GM12878 (cell line): ENCODE measurements around the gene TRPC1. TPM values are rescaled to one million over a fixed set of nuclear protein-coding genes. Genes with fewer than 3 reads are reported as not detected.
"Not testable (repeated sequence)": the region's sequence is repeated elsewhere in the genome, so short reads cannot be mapped to it uniquely, and the experiment has no call there.

Experiments used
- ATAC-seq: fragments of 200-7000 bp; cut with Tn5 transposase; 3 replicates; pipeline ENCODE4 v1.9.1; 2020; ENCODE audit warnings: mild to moderate bottlenecking, moderate library complexity
- BruUV-seq: library from RNA; stranded (reverse); fragments of 400-500 nt; replicated peaks from 2 replicates; lab custom pipeline; 2021; lab: Mats Ljungman, UMichigan
- CTCF ChIA-PET: fragments of 300-600 bp; sonication (Branson Sonifier 250); formaldehyde crosslinking; extraction: SDS; loops from one replicate; lab custom pipeline; 2021; ENCODE audit warnings: inconsistent platforms; lab: Yijun Ruan, JAX
- POLR2A ChIA-PET: fragments of 350-600 bp; formaldehyde crosslinking; extraction: SDS; loops from one replicate; lab custom pipeline; 2021; ENCODE audit warnings: inconsistent platforms; lab: Charles Lee
- RAD21 ChIA-PET: fragments of 300-600 bp; sonication (Branson Sonifier 250); formaldehyde crosslinking; loops from one replicate; lab custom pipeline; 2023; ENCODE audit warnings: antibody characterized with exemption; ENCODE audit not compliant: unreplicated experiment; lab: Charles Lee
- SMC1A ChIA-PET: fragments of 300-600 bp; sonication (Branson Sonifier 250); formaldehyde crosslinking; loops from one replicate; lab custom pipeline; 2023; ENCODE audit not compliant: unreplicated experiment, uncharacterized antibody; lab: Charles Lee
- DNase-seq: peaks from one replicate; pipeline ENCODE4 v3.0.0-alpha.2; 2011; ENCODE audit warnings: low read depth, low spot score
- FAIRE-seq: peaks from 3 replicates; lab custom pipeline; 2011; peaks lifted over from hg19 to GRCh38; lab: Jason Lieb, UNC
- H2AFZ ChIP-seq: 2 replicates; pipeline ENCODE4 v1.6.0; 2011; ENCODE audit warnings: low read depth, low read length, control low read depth; ENCODE audit not compliant: control insufficient read depth
- H3K27ac ChIP-seq: 2 replicates; pipeline ENCODE4 v1.5.1; 2011; ENCODE audit warnings: control low read depth; ENCODE audit not compliant: control insufficient read depth, insufficient read depth
- H3K27me3 ChIP-seq, 2 experiments: replicated peaks in 1 of 2; 2 replicates each; pipeline versions ENCODE4 v1.6.0 to v1.6.1; 2011; ENCODE audit warnings: low read length in 1 of 2; ENCODE audit not compliant: control insufficient read depth in 2 of 2, insufficient read depth in 2 of 2
- H3K36me3 ChIP-seq, 2 experiments: 2 replicates each; pipeline ENCODE4 v1.5.1; 2011; ENCODE audit warnings: low read length in 1 of 2; ENCODE audit not compliant: control insufficient read depth in 2 of 2, insufficient read depth in 2 of 2
- H3K4me1 ChIP-seq: 2 replicates; pipeline ENCODE4 v1.6.1; 2011; ENCODE audit warnings: mild to moderate bottlenecking, low read length, moderate library complexity, mixed read lengths; ENCODE audit not compliant: control insufficient read depth, insufficient read depth
- H3K4me2 ChIP-seq: 2 replicates; pipeline ENCODE4 v1.6.0; 2011; ENCODE audit warnings: control low read depth; ENCODE audit not compliant: control insufficient read depth, insufficient read depth
- H3K4me3 ChIP-seq: fragments of 200-600 bp; sonication (generic); 2 replicates; pipeline ENCODE4 v1.5.1; 2016
- H3K79me2 ChIP-seq: 2 replicates; pipeline ENCODE4 v1.6.0; 2011; ENCODE audit warnings: low read length; ENCODE audit not compliant: control insufficient read depth, insufficient read depth
- H3K9ac ChIP-seq: 2 replicates; pipeline ENCODE4 v1.8.0; 2011; ENCODE audit warnings: low read length, control low read depth, mixed read lengths; ENCODE audit not compliant: control insufficient read depth, insufficient read depth
- H3K9me3 ChIP-seq: replicated peaks from 3 replicates; pipeline ENCODE4 v1.5.1; 2011; ENCODE audit warnings: mild to moderate bottlenecking, low read length; ENCODE audit not compliant: control insufficient read depth, insufficient read depth
- H4K20me1 ChIP-seq: 2 replicates; pipeline ENCODE4 v1.6.0; 2011; ENCODE audit not compliant: control insufficient read depth, insufficient read depth
- MEF2B ChIP-seq: fragments of 450-650 bp; IDR thresholded peaks from 2 replicates; pipeline ENCODE4 v1.6.1; 2018; ENCODE audit warnings: mild to moderate bottlenecking, moderate library complexity; ENCODE audit not compliant: partially characterized antibody, poor library complexity, severe bottlenecking
- POU2F2 ChIP-seq: IDR thresholded peaks from 3 replicates; pipeline ENCODE4 v1.6.1; 2011; ENCODE audit warnings: low read depth, mild to moderate bottlenecking, low read length, borderline replicate concordance
- WGBS: methylation state at CpG from one replicate; pipeline ENCODE4 v1.1.6; 2016; ENCODE audit warnings: low lambda C conversion rate; ENCODE audit not compliant: insufficient replicate concordance, insufficient coverage; ENCODE audit errors: missing lambda C conversion rate; 5-methylcytosine and 5-hydroxymethylcytosine counted together
- in situ Hi-C: fragments of 300-500 bp; cut with MboI; formaldehyde crosslinking; loops from 9 replicates; pipeline ENCODE4 v1.14.3; 2018; ENCODE audit warnings: mixed read lengths
- intact Hi-C: fragments of 100-400 bp; cut with micrococcal nuclease; formaldehyde crosslinking; loops from one replicate; pipeline ENCODE4 v1.14.2; 2022; ENCODE audit not compliant: unreplicated experiment
- polyA plus RNA-seq, 11 experiments: library from polyadenylated mRNA; depleted of rRNA in 4 of 11; unstranded in 6 of 11; stranded (reverse) in 5 of 11; fragments of >200 nt; fragmentation: Nextera tagmentation in 4 of 11; fragmentation: Illumina TruSeq in 1 of 11; extraction: Ambion mirVana in 4 of 11; extraction: Trizol in 1 of 11; gene quantifications; 1 replicate in 1 of 11; 2 replicates in 10 of 11; pipeline versions ENCODE4 v1.2.1 to v1.2.3, GENCODE V29; 2011 to 2016; ENCODE audit warnings: inconsistent platforms in 2 of 11, missing spikeins in 2 of 11, low read depth in 1 of 11
- total RNA-seq, 4 experiments: library from RNA; depleted of rRNA in 3 of 4; stranded (reverse); fragments of >200 nt in 3 of 4; fragmentation: Illumina TruSeq in 1 of 4; extraction: Trizol in 1 of 4; gene quantifications; 2 replicates each; pipeline versions ENCODE4 v1.2.1 to v1.2.3, GENCODE V29; 2013 to 2021
- TF ChIP-seq, protein P1 (sequence below), 3 experiments: IDR thresholded peaks in 2 of 3; conservative IDR thresholded peaks in 1 of 3; 2 replicates each; pipeline ENCODE4 v1.5.1; 2011; ENCODE audit warnings: low read depth in 3 of 3, low read length in 3 of 3, mild to moderate bottlenecking in 3 of 3, control low read depth in 2 of 3, moderate library complexity in 2 of 3, inconsistent platforms in 1 of 3, mixed read lengths in 1 of 3; ENCODE audit not compliant: control insufficient read depth in 2 of 3, insufficient read depth in 1 of 3; ENCODE audit errors: extremely low read depth in 1 of 3
- TF ChIP-seq, protein P2 (sequence below): fragments of 450-650 bp; IDR thresholded peaks from 2 replicates; pipeline ENCODE4 v1.6.1; 2017; ENCODE audit warnings: mild to moderate bottlenecking, moderate library complexity

TRPC1 gene
- total and polyA plus RNA-seq, 10 of the 15 experiments (the other 5 are each of a cell fraction or from before 2014, with no cell fraction given), result 0.05 to 2.9 (median 0.17) TPM

DNA sequence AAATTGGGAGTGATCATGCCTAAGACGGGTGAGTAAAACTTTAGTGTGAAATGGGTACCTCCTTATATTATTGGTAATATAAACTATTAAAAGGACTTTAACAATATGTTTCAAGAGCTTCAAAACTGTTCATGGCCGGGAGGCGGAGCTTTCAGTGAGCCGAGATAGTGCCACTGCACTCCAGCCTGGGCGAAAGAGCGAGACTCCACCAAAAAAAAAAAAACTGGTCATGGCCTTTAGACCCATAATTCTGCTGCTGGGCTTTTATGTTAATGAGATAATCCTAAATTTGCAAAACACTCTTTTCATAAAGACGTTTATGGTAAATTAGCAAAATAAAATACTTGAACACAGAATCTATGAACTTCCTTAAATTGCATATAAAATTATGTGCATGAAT, 22.8 kb downstream of the TRPC1 start (continued):
- TF ChIP-seq, protein P1, sequence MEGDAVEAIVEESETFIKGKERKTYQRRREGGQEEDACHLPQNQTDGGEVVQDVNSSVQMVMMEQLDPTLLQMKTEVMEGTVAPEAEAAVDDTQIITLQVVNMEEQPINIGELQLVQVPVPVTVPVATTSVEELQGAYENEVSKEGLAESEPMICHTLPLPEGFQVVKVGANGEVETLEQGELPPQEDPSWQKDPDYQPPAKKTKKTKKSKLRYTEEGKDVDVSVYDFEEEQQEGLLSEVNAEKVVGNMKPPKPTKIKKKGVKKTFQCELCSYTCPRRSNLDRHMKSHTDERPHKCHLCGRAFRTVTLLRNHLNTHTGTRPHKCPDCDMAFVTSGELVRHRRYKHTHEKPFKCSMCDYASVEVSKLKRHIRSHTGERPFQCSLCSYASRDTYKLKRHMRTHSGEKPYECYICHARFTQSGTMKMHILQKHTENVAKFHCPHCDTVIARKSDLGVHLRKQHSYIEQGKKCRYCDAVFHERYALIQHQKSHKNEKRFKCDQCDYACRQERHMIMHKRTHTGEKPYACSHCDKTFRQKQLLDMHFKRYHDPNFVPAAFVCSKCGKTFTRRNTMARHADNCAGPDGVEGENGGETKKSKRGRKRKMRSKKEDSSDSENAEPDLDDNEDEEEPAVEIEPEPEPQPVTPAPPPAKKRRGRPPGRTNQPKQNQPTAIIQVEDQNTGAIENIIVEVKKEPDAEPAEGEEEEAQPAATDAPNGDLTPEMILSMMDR (IDR thresholded peaks at IDR 0.05 in 2 of 3, conservative IDR thresholded peaks at IDR 0.05 in 1 of 3; ENCODE audit: control insufficient read depth in 2 of 3, extremely low read depth in 1 of 3, insufficient read depth in 1 of 3, low read depth in 3 of 3, low read length in 3 of 3), result no peak
- TF ChIP-seq MEF2B (no peak), POU2F2 (no peak)
- TF ChIP-seq, protein P2, sequence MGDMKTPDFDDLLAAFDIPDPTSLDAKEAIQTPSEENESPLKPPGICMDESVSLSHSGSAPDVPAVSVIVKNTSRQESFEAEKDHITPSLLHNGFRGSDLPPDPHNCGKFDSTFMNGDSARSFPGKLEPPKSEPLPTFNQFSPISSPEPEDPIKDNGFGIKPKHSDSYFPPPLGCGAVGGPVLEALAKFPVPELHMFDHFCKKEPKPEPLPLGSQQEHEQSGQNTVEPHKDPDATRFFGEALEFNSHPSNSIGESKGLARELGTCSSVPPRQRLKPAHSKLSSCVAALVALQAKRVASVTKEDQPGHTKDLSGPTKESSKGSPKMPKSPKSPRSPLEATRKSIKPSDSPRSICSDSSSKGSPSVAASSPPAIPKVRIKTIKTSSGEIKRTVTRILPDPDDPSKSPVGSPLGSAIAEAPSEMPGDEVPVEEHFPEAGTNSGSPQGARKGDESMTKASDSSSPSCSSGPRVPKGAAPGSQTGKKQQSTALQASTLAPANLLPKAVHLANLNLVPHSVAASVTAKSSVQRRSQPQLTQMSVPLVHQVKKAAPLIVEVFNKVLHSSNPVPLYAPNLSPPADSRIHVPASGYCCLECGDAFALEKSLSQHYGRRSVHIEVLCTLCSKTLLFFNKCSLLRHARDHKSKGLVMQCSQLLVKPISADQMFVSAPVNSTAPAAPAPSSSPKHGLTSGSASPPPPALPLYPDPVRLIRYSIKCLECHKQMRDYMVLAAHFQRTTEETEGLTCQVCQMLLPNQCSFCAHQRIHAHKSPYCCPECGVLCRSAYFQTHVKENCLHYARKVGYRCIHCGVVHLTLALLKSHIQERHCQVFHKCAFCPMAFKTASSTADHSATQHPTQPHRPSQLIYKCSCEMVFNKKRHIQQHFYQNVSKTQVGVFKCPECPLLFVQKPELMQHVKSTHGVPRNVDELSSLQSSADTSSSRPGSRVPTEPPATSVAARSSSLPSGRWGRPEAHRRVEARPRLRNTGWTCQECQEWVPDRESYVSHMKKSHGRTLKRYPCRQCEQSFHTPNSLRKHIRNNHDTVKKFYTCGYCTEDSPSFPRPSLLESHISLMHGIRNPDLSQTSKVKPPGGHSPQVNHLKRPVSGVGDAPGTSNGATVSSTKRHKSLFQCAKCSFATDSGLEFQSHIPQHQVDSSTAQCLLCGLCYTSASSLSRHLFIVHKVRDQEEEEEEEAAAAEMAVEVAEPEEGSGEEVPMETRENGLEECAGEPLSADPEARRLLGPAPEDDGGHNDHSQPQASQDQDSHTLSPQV, result no peak

DNA sequence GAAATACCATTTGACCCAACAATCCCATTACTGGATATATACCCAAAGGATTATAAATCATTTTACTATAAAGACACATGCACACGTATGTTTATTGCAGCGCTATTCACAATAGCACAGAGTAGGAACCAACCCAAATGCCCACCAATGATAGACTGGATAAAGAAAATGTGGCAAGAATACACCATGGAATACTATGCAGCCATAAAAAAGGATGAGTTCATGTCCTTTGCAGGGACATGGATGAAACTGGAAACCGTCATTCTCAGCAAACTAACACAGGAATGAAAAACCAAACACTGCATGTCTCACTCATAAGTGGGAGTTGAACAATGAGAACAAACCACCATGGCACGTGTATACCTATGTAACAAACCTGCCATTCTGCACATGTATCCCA, 26.7 kb downstream of the TRPC1 start:
- BruUV-seq, H2AFZ ChIP-seq, H3K36me3 ChIP-seq, FAIRE-seq, H3K9me3 ChIP-seq, ATAC-seq, H3K27ac ChIP-seq, H3K79me2 ChIP-seq, intact Hi-C loops, H3K9ac ChIP-seq, POLR2A ChIA-PET, H3K4me1 ChIP-seq, H3K4me2 ChIP-seq, H3K4me3 ChIP-seq, DNase-seq, RAD21 ChIA-PET, H3K27me3 ChIP-seq, in situ Hi-C loops, H4K20me1 ChIP-seq, SMC1A ChIA-PET: not testable (repeated sequence)
- WGBS, result 58% methylated on average over 4 of the region's 4 CpGs
- CTCF ChIA-PET, result interaction anchor here (0.7 kb wide), 1 partner anchor 24 kb away, joined by 3 read pairs; no protein-coding TSS in a partner anchor

GRCh38 chr3:142752605-142753004, 28.8 kb downstream of the TRPC1 start:
- H4K20me1 ChIP-seq, H3K4me1 ChIP-seq, ATAC-seq, H3K36me3 ChIP-seq, H3K4me2 ChIP-seq, H3K9ac ChIP-seq, CTCF ChIA-PET, H2AFZ ChIP-seq, intact Hi-C loops, SMC1A ChIA-PET, H3K27me3 ChIP-seq, in situ Hi-C loops, H3K27ac ChIP-seq, RAD21 ChIA-PET, BruUV-seq, H3K79me2 ChIP-seq, DNase-seq, POLR2A ChIA-PET, FAIRE-seq, H3K4me3 ChIP-seq, H3K9me3 ChIP-seq: not testable (repeated sequence)
- WGBS, result 29% methylated on average over 4 of the region's 4 CpGs
